GM12873 (cell line): ENCODE measurements around the gene TTN.

ENCODE experiments used
- CTCF ChIP-seq: IDR thresholded peaks from 2 replicates; pipeline ENCODE4 v1.5.1; 2012; ENCODE audit warnings: low read depth, mild to moderate bottlenecking, moderate library complexity, low read length, control low read depth; ENCODE audit not compliant: insufficient read depth; ENCODE audit errors: missing control alignments

TTN gene

GRCh38 chr2:178799305-178799704 is 7.9 kb downstream of the TTN start:
- no peak for TF ChIP-seq CTCF

GRCh38 chr2:178796079-178796677 is 11.0 kb downstream of the TTN start:
- peak; percentile 45 for TF ChIP-seq CTCF

DNA sequence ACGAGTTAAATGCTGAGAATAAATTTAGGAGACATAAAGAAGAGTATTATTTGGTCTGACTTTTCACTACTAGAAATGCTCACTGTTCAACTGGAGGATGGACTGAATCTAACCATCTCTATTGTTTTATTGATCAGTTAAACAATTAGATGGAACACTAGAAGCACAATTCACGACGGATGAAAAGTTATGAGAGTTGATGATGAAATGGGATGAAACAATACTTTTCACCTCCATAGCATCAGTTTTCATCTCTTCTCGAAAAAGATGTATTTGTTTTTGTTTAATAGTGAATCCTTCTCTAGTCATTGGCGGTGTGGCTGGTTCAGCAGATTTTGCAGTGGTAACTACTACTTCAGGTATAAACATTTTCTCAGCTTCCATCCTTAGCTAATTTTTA is 19.3 kb downstream of the TTN start:
- TF ChIP-seq CTCF, result no peak

- TF ChIP-seq CTCF, result no peak
Observed at GRCh38 chr2:178787155-178787554, 20.1 kb downstream of the TTN start.

DNA sequence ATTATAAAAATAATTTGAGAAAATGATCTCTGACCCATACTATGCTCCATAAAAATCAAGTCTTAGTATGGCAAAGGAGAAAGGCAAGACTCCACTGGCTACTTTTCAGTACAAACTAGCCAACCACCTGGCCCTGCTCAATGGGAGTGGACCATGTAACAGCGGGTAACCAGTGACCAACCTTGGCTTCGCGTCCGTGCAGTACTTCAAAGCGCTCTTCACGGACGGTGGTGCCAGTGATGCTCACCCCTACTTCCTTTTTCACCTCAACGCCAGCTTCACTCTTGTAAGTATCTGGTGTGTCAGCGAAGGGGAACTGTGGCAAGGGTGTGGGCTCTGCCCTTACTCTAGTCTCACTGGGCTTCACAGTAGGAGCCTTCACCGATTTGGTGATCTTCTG is 23.3 kb downstream of the TTN start:
- no peak for TF ChIP-seq CTCF

- TF ChIP-seq CTCF, result no peak
Observed at GRCh38 chr2:178782236-178782635, 25.0 kb downstream of the TTN start.

- TF ChIP-seq CTCF, result no peak
Observed at GRCh38 chr2:178777577-178777976, 29.6 kb downstream of the TTN start.
